HepG2 (cell line): Measurements from ENCODE around the gene C2orf81. TPM values are rescaled to one million over a fixed set of nuclear protein-coding genes. Genes with fewer than 3 reads are reported as not detected.

Source experiments
- HOXD1 ChIP-seq: sonication (generic); formaldehyde crosslinking; IDR thresholded peaks from 2 replicates; pipeline ENCODE4 v1.5.0; 2020; ENCODE audit warnings: missing genetic modification reagents
- JDP2 ChIP-seq: sonication (generic); formaldehyde crosslinking; IDR thresholded peaks from 2 replicates; pipeline ENCODE4 v1.8.1; 2022; ENCODE audit warnings: missing genetic modification reagents, borderline replicate concordance
- YEATS2 ChIP-seq: sonication (generic); formaldehyde crosslinking; IDR thresholded peaks from 2 replicates; pipeline ENCODE4 v1.4.0; 2020; ENCODE audit warnings: missing genetic modification reagents, borderline replicate concordance
- ZNF251 ChIP-seq: sonication (generic); formaldehyde crosslinking; IDR thresholded peaks from 2 replicates; pipeline ENCODE4 v1.9.0; 2021; ENCODE audit warnings: mild to moderate bottlenecking, missing genetic modification reagents
- ZNF280D ChIP-seq: sonication (generic); formaldehyde crosslinking; IDR thresholded peaks from 2 replicates; pipeline ENCODE4 v1.5.1; 2020; ENCODE audit warnings: mild to moderate bottlenecking, missing genetic modification reagents
- ZNF589 ChIP-seq: sonication (generic); formaldehyde crosslinking; conservative IDR thresholded peaks from 2 replicates; pipeline ENCODE4 v1.8.0; 2022; ENCODE audit warnings: mild to moderate bottlenecking, moderate library complexity, missing genetic modification reagents
- ZNF687 ChIP-seq: sonication (generic); formaldehyde crosslinking; IDR thresholded peaks from 2 replicates; pipeline ENCODE4 v1.5.1; 2020; ENCODE audit warnings: mild to moderate bottlenecking, missing genetic modification reagents, moderate library complexity
- ZNF704 ChIP-seq: sonication (generic); formaldehyde crosslinking; IDR thresholded peaks from 2 replicates; pipeline ENCODE4 v1.8.1; 2023; ENCODE audit warnings: mild to moderate bottlenecking, inconsistent platforms, moderate library complexity, missing genetic modification reagents, borderline replicate concordance
- ZNF709 ChIP-seq: sonication (generic); formaldehyde crosslinking; IDR thresholded peaks from 2 replicates; pipeline ENCODE4 v1.5.0; 2020; ENCODE audit warnings: mild to moderate bottlenecking, missing genetic modification reagents
- ZNF883 ChIP-seq: sonication (generic); formaldehyde crosslinking; IDR thresholded peaks from 2 replicates; pipeline ENCODE4 v1.5.1; 2020; ENCODE audit warnings: mild to moderate bottlenecking, missing genetic modification reagents; ENCODE audit errors: not compliant biosample characterization
- polyA plus RNA-seq, 8 experiments: library from polyadenylated mRNA; depleted of rRNA in 3 of 8; stranded (reverse) in 7 of 8; unstranded in 1 of 8; fragments of >200 nt; fragmentation: Illumina TruSeq in 4 of 8; extraction: Trizol in 4 of 8; gene quantifications; 2 replicates each; pipeline versions ENCODE4 v1.2.1 to v1.2.3, GENCODE V29; 2011 to 2016; ENCODE audit warnings: low read depth in 4 of 8, missing spikeins in 1 of 8, mixed read lengths in 1 of 8; ENCODE audit not compliant: insufficient read depth in 1 of 8
- total RNA-seq, 5 experiments: library from RNA; depleted of rRNA; stranded (reverse); fragments of >200 nt; fragmentation: Illumina TruSeq; extraction: Trizol; gene quantifications; 2 replicates each; pipeline ENCODE4 v1.2.3, GENCODE V29; 2016; ENCODE audit warnings: low read depth in 1 of 5
- TF ChIP-seq, protein P1 (sequence below): IDR thresholded peaks from 2 replicates; pipeline ENCODE4 v1.6.1; 2016; ENCODE audit warnings: low read depth, control low read depth
- TF ChIP-seq, protein P2 (sequence below): sonication (generic); formaldehyde crosslinking; IDR thresholded peaks from 2 replicates; pipeline ENCODE4 v1.4.0; 2020; ENCODE audit warnings: missing genetic modification reagents
- TF ChIP-seq, protein P3 (sequence below): sonication (generic); formaldehyde crosslinking; IDR thresholded peaks from 2 replicates; pipeline ENCODE4 v1.5.1; 2020; ENCODE audit warnings: mild to moderate bottlenecking, moderate library complexity, missing genetic modification reagents

Gene C2orf81
- total and polyA plus RNA-seq, 2 of the 13 experiments (the other 11 are each of a cell fraction or from before 2014, with no cell fraction given), result 0.15 to 0.17 TPM

GRCh38 chr2:74457549-74458131 lies 36.2 kb upstream of the C2orf81 start (continued):
- peak; percentile 84 for TF ChIP-seq ZNF883
- TF ChIP-seq YEATS2 (CRISPR knock-in tag), result peak; percentile 47; the same call in 1 of the 2 replicates
- TF ChIP-seq ZNF704 (CRISPR knock-in tag), result 0 out of 2 replicates have a peak, but pooled peaks have one; percentile 37
- peak; percentile 81 for TF ChIP-seq ZNF280D (CRISPR knock-in tag)
- TF ChIP-seq ZNF589 (CRISPR knock-in tag), result peak; percentile 89
- TF ChIP-seq HOXD1 (CRISPR knock-in tag), result peak; percentile 66; the same call in 1 of the 2 replicates
- TF ChIP-seq ZNF709 (CRISPR knock-in tag), result peak; percentile 96
- TF ChIP-seq JDP2 (CRISPR knock-in tag), result no peak; the same call in 1 of the 2 replicates
- TF ChIP-seq ZNF251 (CRISPR knock-in tag), result no peak
- TF ChIP-seq, protein P1, sequence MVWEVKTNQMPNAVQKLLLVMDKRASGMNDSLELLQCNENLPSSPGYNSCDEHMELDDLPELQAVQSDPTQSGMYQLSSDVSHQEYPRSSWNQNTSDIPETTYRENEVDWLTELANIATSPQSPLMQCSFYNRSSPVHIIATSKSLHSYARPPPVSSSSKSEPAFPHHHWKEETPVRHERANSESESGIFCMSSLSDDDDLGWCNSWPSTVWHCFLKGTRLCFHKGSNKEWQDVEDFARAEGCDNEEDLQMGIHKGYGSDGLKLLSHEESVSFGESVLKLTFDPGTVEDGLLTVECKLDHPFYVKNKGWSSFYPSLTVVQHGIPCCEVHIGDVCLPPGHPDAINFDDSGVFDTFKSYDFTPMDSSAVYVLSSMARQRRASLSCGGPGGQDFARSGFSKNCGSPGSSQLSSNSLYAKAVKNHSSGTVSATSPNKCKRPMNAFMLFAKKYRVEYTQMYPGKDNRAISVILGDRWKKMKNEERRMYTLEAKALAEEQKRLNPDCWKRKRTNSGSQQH (CRISPR knock-in tag), result no peak
- TF ChIP-seq, protein P2, sequence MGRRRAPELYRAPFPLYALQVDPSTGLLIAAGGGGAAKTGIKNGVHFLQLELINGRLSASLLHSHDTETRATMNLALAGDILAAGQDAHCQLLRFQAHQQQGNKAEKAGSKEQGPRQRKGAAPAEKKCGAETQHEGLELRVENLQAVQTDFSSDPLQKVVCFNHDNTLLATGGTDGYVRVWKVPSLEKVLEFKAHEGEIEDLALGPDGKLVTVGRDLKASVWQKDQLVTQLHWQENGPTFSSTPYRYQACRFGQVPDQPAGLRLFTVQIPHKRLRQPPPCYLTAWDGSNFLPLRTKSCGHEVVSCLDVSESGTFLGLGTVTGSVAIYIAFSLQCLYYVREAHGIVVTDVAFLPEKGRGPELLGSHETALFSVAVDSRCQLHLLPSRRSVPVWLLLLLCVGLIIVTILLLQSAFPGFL (CRISPR knock-in tag), result peak; percentile 31; the same call in 1 of the 2 replicates
- peak; percentile 88 for TF ChIP-seq ZNF687 (CRISPR knock-in tag)
- TF ChIP-seq, protein P3, sequence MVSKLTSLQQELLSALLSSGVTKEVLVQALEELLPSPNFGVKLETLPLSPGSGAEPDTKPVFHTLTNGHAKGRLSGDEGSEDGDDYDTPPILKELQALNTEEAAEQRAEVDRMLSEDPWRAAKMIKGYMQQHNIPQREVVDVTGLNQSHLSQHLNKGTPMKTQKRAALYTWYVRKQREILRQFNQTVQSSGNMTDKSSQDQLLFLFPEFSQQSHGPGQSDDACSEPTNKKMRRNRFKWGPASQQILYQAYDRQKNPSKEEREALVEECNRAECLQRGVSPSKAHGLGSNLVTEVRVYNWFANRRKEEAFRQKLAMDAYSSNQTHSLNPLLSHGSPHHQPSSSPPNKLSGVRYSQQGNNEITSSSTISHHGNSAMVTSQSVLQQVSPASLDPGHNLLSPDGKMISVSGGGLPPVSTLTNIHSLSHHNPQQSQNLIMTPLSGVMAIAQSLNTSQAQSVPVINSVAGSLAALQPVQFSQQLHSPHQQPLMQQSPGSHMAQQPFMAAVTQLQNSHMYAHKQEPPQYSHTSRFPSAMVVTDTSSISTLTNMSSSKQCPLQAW (CRISPR knock-in tag), result peak; percentile 59; the same call in 1 of the 2 replicates
